IgD-negative memory B cell (primary cell): ENCODE results near the gene PDE6A. TPM values are rescaled to one million over a fixed set of nuclear protein-coding genes. Genes with fewer than 3 reads are reported as not detected.

Experiments used
- H3K27ac Mint-ChIP-seq, 3 donors: one replicate each; pipeline ENCODE4 v1.8.0; 2020 to 2022; ENCODE audit warnings: mild to moderate bottlenecking in 3 of 3, mixed read lengths in 3 of 3, moderate library complexity in 1 of 3
- H3K27me3 Mint-ChIP-seq: one replicate; pipeline ENCODE4 v1.8.0; 2021; ENCODE audit warnings: mixed read lengths
- H3K36me3 Mint-ChIP-seq: one replicate; pipeline ENCODE4 v1.8.0; 2020; ENCODE audit warnings: mild to moderate bottlenecking, mixed read lengths
- H3K4me1 Mint-ChIP-seq, 3 donors: one replicate each; pipeline ENCODE4 v1.8.0; 2020 to 2022; ENCODE audit warnings: mixed read lengths in 3 of 3, mild to moderate bottlenecking in 1 of 3
- H3K4me3 Mint-ChIP-seq, 4 donors: one replicate each; pipeline ENCODE4 v1.8.0; 2020 to 2022; ENCODE audit warnings: mild to moderate bottlenecking in 4 of 4, mixed read lengths in 4 of 4, moderate library complexity in 3 of 4
- H3K9me3 Mint-ChIP-seq, 3 donors: one replicate each; pipeline ENCODE4 v1.8.0; 2020 to 2021; ENCODE audit warnings: mixed read lengths in 3 of 3, mild to moderate bottlenecking in 1 of 3
- polyA plus RNA-seq: library from polyadenylated mRNA; unstranded; fragments of 300-500 nt; fragmentation: Illumina TruSeq; gene quantifications from one replicate; pipeline ENCODE4 v1.2.3, GENCODE V29; 2021

The PDE6A gene
- polyA plus RNA-seq, 1 donor from 2014 or later: 0.05 TPM

- Mint-ChIP-seq H3K9me3 (no peaks in the 10 kb centered on the region), H3K4me1 (no peaks in the 10 kb centered on the region), H3K36me3 (no peaks in the 10 kb centered on the region), H3K4me3 (no peak overlapping the region), H3K27me3 (peaks cover 4% of the 10 kb centered on the region), H3K27ac (peak overlapping the region in 1 of 3 donors; percentile 77)
These were observed 20.1 kb downstream of the PDE6A start for GRCh38 chr5:149924486-149924885.

DNA sequence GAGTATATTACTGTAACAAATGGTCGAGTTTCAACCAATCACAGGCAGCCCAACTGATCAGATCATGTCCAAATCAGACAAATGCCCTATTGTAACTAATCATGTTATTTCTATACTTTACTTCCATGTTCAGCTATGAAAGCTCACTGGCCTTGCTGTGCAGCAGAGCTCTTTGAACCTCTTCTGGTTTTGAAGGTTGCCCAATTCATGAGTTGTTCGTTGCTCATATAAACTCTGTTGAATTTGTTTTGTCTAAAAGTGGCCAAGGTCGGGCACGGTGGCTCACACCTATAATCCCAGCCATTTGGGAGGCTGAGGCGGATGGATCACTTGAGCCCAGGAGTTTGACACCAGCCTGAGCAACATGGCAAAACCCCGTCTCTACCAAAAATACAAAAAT is 21.6 kb downstream of the PDE6A start:
- H3K4me1 Mint-ChIP-seq: peaks cover 0 to 2% (median 0%) of the 10 kb centered on the region in 3 donors
- no peak overlapping the region for H3K4me3 Mint-ChIP-seq
- no peak overlapping the region for H3K27ac Mint-ChIP-seq
- H3K9me3 Mint-ChIP-seq: peaks cover 0 to 1% (median 0%) of the 10 kb centered on the region in 3 donors
- peaks cover 4% of the 10 kb centered on the region for H3K27me3 Mint-ChIP-seq
- no peaks in the 10 kb centered on the region for H3K36me3 Mint-ChIP-seq

DNA sequence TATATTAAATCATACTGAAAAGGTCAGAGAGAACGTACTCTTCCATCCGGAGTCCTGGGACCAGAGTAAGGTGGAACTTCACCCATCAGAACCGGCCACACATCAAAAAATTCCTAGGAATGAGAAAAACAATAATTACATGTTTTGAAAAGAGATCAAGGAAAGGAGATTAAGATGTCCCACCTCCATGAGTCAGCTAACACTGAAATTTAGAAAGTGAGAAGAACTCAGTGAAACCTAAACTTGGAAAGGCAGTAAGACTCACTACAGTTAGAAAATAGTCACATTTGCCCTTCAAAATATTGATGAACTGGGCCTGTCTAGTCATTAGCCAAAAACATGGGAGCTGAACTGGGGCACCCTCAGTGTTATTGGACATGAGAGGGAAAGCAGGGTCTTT is 23.0 kb downstream of the PDE6A start:
- Mint-ChIP-seq H3K4me1 (peaks cover 0 to 2% (median 0%) of the 10 kb centered on the region in 3 donors), H3K9me3 (peaks cover 0 to 1% (median 0%) of the 10 kb centered on the region in 3 donors), H3K27ac (no peak overlapping the region), H3K36me3 (no peaks in the 10 kb centered on the region), H3K4me3 (no peak overlapping the region), H3K27me3 (peaks cover 9% of the 10 kb centered on the region)

GRCh38 chr5:149917073-149917676 is 27.4 kb downstream of the PDE6A start:
- Mint-ChIP-seq H3K9me3 (peaks cover 0 to 1% (median 0%) of the 10 kb centered on the region in 3 donors), H3K27ac (no peak overlapping the region), H3K27me3 (peaks cover 12% of the 10 kb centered on the region), H3K4me3 (no peak overlapping the region), H3K36me3 (peaks cover 2% of the 10 kb centered on the region), H3K4me1 (peaks cover 4 to 8% (median 5%) of the 10 kb centered on the region in 3 donors)

GRCh38 chr5:149916334-149917072 is 28.1 kb downstream of the PDE6A start:
- Mint-ChIP-seq H3K27me3 (peaks cover 15% of the 10 kb centered on the region), H3K9me3 (peaks cover 0 to 1% (median 0%) of the 10 kb centered on the region in 3 donors), H3K27ac (no peak overlapping the region), H3K4me1 (peaks cover 4 to 8% (median 5%) of the 10 kb centered on the region in 3 donors), H3K4me3 (no peak overlapping the region), H3K36me3 (peaks cover 2% of the 10 kb centered on the region)

DNA sequence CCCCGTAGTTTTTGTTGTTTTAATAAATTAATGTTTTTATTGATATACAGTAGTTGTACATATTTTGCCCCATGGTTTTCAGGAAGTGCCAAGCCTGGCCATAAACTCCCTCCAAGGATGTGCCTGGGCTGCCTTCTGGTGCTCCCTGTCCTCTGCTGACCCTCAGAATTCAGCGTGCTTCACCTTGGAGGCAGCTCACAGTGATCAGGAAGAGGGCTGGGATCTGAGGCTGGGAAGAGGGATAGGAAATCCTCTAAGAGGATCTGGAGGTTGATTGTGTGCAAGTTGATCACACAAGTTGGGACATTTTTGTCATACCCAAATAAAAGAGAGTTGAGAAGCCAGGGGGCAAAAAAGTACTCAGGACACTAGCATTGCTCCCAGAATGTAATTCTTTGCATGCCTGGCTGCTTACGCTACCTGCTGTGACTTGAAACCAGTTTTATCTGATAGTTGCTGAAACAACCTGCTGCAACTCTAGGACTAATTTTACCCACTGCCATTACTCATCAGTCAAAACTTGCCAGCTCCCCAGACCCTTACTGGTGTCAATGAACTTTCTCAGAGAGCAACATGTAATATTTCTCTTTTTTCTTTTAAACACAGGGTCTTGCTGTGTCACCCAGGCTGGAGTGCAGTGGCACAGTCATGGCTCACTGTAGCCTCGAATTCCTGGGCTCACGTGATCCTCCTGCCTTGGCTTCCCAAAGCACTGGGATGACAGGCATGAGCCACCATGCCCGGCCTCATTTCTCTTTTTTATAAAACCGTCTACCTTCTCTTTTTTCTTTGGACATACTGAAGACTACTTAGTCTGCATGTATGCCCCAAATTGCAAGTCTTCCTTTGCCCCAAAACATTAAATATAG is 29.0 kb downstream of the PDE6A start:
- H3K4me3 Mint-ChIP-seq: no peak overlapping the region
- H3K4me1 Mint-ChIP-seq: peaks cover 4 to 8% (median 5%) of the 10 kb centered on the region in 3 donors
- no peak overlapping the region for H3K27ac Mint-ChIP-seq
- peaks cover 16% of the 10 kb centered on the region for H3K27me3 Mint-ChIP-seq
- H3K9me3 Mint-ChIP-seq: peaks cover 0 to 1% (median 0%) of the 10 kb centered on the region in 3 donors
- H3K36me3 Mint-ChIP-seq: peaks cover 2% of the 10 kb centered on the region

GRCh38 chr5:149913436-149914419 is 30.9 kb downstream of the PDE6A start:
- Mint-ChIP-seq H3K27ac (no peak overlapping the region), H3K9me3 (peaks cover 0 to 1% (median 0%) of the 10 kb centered on the region in 3 donors), H3K36me3 (peaks cover 2% of the 10 kb centered on the region), H3K4me1 (peaks cover 4 to 8% (median 5%) of the 10 kb centered on the region in 3 donors), H3K4me3 (peak overlapping the region in 1 of 4 donors; percentile 14), H3K27me3 (peaks cover 17% of the 10 kb centered on the region)

DNA sequence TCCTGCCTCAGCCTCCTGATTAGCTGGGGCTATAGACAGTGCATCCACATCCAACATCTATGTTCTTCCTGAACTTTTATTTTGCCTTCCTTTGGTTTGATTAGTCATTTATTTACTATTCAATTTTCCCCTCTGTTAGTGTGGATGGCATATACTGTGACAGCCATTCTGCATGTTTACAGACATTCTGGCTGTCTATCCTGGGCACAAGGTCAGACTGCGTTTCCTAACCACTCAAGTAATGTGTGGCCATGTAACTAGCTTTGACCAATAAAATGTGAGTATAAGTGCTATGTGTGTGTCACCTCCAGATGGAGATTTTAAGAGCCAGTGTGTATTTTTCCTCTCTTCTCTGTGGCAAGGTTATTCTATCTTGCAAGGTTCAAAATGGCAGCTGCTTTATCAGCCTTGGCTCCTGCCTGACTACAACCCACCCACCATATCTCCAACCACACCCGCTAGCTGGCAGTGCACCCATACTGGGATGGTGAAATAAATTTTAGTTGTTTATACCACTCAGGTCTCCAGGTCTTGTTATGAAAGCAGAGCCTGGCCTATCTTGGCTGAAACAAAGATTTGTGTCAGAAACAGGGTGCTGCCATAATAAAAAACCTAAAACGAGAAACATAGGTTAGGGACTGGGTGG is 32.2 kb downstream of the PDE6A start:
- no peak overlapping the region for H3K27ac Mint-ChIP-seq

DNA sequence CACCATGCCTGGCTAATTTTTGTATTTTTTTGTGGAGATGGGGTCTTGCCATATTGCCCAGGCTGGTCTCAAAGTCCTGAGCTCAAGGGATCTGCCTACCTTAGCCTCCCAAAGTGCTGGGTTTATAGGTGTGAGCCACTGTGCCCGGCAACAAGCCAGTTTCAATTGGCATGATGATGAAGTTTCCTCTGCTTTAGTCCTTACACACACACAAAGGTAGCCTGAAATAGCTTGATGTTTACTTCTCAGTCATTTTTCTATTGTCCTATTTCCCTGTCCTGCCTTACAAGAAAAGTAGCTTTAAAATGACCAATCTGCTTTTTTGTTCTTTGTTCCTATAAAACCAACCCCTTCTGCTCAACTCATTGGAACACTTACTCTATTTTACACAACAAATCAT is 33.6 kb downstream of the PDE6A start:
- no peak overlapping the region for H3K27ac Mint-ChIP-seq
- H3K4me1 Mint-ChIP-seq: peaks cover 0 to 8% (median 5%) of the 10 kb centered on the region in 3 donors
- no peaks in the 10 kb centered on the region for H3K9me3 Mint-ChIP-seq
- no peak overlapping the region for H3K4me3 Mint-ChIP-seq
- H3K27me3 Mint-ChIP-seq: peaks cover 10% of the 10 kb centered on the region
- peaks cover 1% of the 10 kb centered on the region for H3K36me3 Mint-ChIP-seq

More for the DNA sequence above, 32.2 kb downstream of the PDE6A start:
- no peak overlapping the region for H3K4me3 Mint-ChIP-seq
- peaks cover 2% of the 10 kb centered on the region for H3K36me3 Mint-ChIP-seq
- H3K27me3 Mint-ChIP-seq: peaks cover 12% of the 10 kb centered on the region
- no peaks in the 10 kb centered on the region for H3K9me3 Mint-ChIP-seq
- peaks cover 2 to 8% (median 5%) of the 10 kb centered on the region in 3 donors for H3K4me1 Mint-ChIP-seq

DNA sequence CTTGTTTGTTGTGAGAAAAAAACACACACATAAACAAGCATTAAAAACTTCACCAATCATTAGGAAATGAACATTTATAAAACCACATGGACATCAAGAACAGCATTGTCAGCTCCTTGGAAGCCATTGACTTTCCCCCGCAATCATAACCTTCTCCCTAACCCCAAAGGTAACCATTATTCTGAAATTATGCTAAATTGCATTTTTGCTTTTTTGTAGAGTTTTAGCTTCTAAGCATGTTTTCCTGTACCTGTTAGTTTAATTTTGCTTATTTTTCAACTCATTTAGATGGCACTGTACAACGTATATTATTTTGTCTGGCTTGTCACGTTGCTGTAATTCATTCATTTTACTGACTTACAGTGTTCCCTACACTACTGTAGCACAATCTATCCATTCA is 36.8 kb downstream of the PDE6A start:
- no peak overlapping the region for H3K4me3 Mint-ChIP-seq
- H3K27me3 Mint-ChIP-seq: peaks cover 10% of the 10 kb centered on the region
- no peaks in the 10 kb centered on the region for H3K9me3 Mint-ChIP-seq
- peaks cover 0 to 4% (median 1%) of the 10 kb centered on the region in 3 donors for H3K4me1 Mint-ChIP-seq
- H3K36me3 Mint-ChIP-seq: peaks cover 1% of the 10 kb centered on the region
- H3K27ac Mint-ChIP-seq: no peak overlapping the region

DNA sequence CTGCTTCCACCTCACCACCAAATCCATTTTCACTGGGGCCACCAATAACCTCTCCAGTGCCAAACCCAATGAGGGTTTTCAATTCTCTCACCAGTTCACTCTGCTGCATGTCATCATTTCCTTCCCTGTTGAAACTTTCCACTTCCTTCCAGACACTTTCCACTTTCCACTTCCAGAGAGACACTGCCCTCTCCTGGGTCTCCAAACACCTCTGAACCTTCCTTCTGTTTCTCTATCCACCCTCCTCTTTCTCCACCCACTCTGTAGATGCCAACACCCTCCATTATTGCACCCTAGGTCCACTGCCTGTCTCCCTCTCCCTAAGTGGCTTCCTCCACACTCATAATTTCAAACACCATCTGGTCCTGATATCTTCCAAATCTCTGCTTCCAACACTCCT is 39.6 kb downstream of the PDE6A start:
- Mint-ChIP-seq H3K4me1 (peaks cover 0 to 4% (median 1%) of the 10 kb centered on the region in 3 donors), H3K27ac (no peak overlapping the region), H3K27me3 (peaks cover 4% of the 10 kb centered on the region), H3K4me3 (no peak overlapping the region), H3K9me3 (no peaks in the 10 kb centered on the region), H3K36me3 (peaks cover 1% of the 10 kb centered on the region)

GRCh38 chr5:149904293-149904886 is 40.2 kb downstream of the PDE6A start:
- H3K36me3 Mint-ChIP-seq: peaks cover 1% of the 10 kb centered on the region
- H3K4me3 Mint-ChIP-seq: no peak overlapping the region
- H3K9me3 Mint-ChIP-seq: no peaks in the 10 kb centered on the region
- H3K27ac Mint-ChIP-seq: no peak overlapping the region
- H3K27me3 Mint-ChIP-seq: peaks cover 3% of the 10 kb centered on the region
- H3K4me1 Mint-ChIP-seq: peaks cover 0 to 4% (median 1%) of the 10 kb centered on the region in 3 donors

DNA sequence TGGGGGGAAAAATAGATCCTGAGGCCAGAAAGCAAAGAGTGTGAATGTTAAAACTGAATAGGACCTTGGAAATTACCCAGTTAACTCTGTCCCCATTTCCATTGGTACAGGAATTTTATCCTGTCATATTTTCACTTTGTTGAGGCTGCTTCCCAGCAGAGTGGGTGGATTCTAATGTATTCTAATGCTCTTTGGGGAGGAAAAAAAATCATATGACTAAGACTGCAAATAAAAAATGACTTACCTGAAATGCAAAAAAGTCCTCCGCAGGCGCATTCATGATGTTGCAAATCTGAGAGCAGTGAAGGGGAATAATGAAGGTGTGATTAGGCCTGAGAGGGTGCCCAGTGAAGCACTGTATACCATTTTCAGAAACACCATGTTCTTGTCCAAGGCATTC is 41.2 kb downstream of the PDE6A start:
- Mint-ChIP-seq H3K36me3 (peaks cover 1% of the 10 kb centered on the region), H3K9me3 (no peaks in the 10 kb centered on the region), H3K4me3 (no peak overlapping the region), H3K4me1 (peaks cover 0 to 4% (median 1%) of the 10 kb centered on the region in 3 donors), H3K27ac (no peak overlapping the region), H3K27me3 (peaks cover 4% of the 10 kb centered on the region)
